Hindlimb muscle (tissue), 1 donor: ENCODE measurements around the gene DRAP1. TPM values are rescaled to one million over a fixed set of nuclear protein-coding genes. Genes with fewer than 3 reads are reported as not detected.
A peak's percentile ranks its signal among the peaks of the same experiment; 100 is the strongest.
"Not testable (repeated sequence)": the region's sequence is repeated elsewhere in the genome, so short reads cannot be mapped to it uniquely, and the experiment has no call there.

Experiments
- DNase-seq: peaks from one replicate; pipeline ENCODE4 v3.0.0-alpha.2; 2013
- polyA plus RNA-seq: library from polyadenylated mRNA; unstranded; fragments of 120-200 nt; gene quantifications from one replicate; pipeline ENCODE4 v1.2.1, GENCODE V29; 2013; ENCODE audit not compliant: insufficient read length

DRAP1 gene
- polyA plus RNA-seq, 1 donor = 82.7 TPM

DNA sequence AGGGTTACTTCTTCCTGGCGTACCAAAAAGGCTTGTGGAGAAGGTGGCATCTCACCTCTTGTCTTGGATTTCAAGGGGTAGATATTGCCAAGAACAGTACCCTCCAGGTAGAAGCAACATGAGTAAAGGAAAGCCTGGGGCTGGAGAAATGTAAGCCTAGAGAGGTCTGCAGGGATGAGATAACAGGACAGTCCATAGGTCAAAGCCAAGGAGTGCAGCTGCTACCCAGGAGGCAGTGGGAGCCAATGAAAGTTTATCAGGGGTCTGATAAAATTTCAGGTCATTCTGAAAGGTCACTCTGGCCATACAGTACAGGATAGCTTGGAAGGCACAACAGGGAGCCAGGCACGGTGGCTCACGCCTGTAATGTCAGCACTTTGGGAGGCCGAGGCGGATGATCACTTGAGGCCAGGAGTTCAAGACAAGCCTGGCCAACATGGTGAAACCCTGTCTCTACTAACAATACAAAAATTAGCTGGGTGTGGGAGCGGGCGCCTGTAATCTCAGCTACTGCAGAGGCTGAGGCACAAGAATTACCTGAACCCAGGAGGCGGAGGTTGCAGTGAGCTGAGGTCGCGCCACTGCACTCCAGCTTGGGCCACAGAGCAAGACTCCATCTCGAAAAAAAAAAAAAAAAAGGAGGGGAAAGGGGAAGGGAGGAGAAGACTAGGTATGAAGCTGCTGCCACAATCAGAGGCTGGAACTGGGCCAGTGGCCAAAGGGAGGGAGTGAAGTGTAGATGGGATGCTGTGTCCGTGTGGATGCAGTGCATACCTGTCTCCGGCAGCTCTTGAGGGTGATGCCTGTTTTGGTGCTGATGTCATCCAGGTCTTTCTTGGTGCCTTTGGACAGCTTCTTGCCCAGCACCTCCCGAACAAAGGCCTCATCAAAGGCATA, 32.2 kb upstream of the DRAP1 start:
- no peak for DNase-seq

DNA sequence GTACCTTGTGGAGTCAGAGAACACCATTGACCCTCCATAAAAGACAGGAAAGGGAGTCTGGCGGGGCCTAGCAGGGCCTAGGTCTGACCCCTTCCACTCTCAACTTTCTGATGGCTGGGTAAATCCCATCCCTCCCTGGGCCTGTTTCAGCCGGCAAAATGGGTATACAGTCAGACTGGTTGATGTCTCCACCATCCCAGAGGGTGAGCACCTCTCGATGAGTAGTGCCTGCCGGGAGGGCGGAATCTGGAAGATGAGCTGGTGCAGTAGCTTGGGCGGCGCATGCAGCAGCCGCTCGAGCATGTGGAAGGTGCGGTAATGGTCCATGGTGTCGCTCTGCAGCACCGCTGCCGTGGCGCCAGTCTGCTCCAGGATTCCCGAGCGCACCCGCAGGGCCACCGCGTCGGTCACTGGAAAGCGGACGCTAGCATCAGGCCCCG, 31.5 kb upstream of the DRAP1 start:
- no peak for DNase-seq

DNA sequence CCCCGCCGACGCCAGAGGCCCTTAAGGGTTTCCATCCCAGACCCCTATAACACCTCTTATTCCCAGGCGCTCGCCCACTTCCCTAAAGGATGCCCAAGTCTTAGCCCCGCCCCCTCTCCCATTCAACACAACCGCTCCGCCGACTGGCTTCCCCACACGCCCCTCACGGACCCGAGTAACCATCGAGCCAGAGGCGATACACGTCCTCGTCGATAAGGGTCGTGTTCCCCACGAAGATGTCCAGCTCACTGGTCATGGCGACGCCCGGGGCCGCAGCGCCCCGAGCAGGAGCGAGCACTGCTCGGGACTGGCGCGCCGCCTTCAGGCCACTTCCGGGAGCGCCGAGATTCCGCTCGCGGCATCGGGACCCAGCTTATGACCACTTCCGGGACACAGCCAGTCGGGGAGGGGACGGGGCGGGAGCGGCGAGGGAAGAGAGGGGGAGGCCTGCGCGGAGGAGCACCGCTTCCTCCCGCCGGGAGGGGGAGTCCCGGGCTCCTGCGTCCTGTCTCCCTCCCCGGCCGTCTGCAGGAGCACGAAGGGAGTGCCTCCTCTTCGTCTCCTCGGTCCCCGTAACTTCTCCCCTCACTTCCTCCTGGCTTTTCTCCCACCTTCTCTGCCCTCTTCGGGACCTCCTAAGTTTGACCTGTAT, 30.9 kb upstream of the DRAP1 start, which contains the start of gene FIBP:
Gene FIBP, minus strand, starts transcription at position 309 of the 652 bp plus-strand sequence. Its CDS starts 53 bp downstream, at position 256.
- DNase-seq = peak; percentile 99

DNA sequence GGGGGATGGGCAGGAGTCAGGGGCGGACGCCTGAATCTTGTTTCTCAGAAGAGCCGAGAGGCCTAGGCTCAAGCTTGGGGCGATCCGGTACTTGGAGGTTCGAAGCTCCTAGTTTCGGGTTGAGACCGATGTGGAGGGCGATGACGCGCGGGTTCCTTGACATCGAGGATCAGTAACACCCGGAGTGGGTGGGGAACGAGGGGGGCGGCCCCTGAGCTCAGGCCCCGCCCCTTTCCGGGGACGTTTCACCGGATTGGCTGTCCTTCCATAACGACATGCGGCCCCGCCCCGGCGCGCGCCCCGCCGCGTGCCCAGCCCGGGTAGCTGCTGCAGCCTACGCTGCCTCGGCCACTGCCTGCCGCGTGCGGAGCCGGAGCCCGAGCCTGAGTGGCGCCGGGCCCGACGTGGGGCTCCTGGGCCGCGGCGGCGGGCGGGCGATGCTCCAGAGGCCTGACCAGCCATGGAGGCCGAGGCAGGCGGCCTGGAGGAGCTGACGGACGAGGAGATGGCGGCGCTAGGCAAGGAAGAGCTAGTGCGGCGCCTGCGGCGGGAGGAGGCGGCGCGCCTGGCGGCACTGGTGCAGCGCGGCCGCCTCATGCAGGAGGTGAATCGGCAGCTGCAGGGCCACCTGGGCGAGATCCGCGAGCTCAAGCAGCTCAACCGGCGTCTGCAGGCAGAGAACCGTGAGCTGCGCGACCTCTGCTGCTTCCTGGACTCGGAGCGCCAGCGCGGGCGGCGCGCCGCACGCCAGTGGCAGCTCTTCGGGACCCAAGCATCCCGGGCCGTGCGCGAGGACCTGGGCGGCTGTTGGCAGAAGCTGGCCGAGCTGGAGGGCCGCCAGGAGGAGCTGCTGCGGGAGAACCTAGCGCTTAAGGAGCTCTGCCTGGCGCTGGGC, 28.7 kb upstream of the DRAP1 start, which contains the start of gene CCDC85B:
Gene CCDC85B, plus strand, starts transcription at position 350 of the 895 bp plus-strand sequence. Its CDS starts 111 bp downstream, at position 461.
- DNase-seq = peak; percentile 98

DNA sequence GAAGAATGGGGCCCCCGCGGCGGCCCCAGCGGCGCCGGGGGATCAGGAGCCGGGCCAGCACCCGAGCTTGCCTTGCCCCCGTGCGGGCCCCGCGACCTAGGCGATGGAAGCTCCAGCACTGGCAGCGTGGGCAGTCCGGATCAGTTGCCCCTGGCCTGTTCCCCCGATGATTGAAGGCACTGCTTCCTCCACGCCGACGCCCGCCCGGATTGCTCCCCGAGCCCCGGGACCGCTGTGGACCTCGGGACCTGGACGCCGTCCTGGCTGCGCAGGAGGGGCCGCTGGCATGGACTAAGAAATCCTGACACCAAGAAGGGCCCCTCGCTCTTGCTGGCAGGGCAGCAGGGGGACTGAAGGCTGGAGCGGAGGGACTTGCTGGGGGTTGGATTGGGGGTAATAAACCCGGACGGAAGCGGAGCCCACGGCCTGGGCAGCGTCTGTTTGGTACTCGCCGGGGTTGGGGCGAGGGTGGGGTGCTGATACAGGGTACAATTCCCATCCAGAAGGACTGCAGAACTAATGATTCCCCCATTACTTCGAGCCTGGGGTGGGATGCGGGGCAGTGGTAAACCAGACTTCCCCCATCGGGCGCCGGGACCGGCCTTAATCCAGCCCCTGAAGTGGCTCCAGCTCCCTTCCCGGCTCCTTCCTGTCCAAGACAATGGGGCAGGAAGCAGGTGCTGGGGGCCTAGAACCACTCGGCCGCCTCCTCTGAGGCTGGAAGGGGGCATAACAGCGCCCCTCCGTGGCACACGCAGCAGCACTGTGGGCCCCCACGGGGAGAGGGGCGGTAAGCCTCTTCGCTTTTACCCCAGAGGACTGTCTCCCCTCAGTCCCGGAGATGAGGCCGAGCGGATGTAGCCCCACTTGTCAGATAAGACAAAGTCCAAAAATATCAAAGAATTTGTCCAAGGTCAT, 27.7 kb upstream of the DRAP1 start:
- DNase-seq = no peak

DNA sequence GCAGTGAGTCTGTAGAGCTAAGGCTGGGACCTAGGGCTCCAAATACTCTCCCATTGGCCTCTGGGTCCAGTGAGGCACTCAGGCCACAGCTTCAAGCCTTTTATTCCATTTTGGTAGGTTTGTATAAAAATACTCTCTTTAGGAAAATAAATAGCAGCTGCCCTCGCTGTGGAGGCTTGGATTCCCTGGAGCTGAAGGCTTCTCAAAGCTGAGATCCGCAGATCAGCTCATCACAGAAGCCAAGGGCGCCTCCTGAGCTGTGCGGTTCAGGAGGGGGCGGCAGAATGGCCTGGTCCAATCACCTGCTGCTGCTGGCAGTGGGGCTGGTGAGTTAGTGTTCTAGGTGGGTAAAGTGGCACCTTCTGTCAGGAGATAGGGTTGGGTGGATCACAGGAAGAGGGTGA, 27.1 kb upstream of the DRAP1 start:
- DNase-seq = not testable (repeated sequence)

DNA sequence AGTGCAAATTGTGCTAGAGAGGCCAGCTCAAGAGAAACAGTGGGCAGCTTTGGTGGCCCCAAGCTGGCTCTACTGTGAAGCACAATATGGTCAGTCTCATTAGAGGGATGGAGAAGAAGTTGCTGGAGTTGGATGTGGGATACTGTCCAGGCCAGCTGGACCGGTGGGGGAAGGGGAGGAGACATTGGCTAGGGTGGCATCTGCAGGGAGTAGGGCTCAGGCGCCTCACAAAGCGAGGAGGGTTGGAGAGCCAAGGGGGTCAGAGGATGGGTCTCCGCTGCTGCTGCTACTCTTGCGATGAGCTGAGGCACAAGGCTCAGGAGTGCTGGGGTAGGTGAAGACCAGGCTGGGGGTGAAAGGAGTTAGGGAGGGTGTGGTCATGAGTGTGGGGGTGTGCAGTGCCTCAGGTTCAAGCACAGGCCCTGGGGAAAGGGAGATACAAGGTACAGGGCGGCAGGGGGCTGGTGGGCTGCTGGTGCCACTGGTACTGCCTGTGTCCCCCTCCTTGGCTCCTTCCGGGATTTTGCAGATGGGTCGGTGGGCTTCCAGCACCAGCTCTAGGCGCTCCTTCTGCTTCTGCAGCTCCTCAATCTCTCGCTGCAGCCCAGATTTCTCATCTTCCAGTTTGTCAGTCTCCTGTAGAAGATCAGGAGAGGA, 26.4 kb upstream of the DRAP1 start:
- DNase-seq = no peak

DNA sequence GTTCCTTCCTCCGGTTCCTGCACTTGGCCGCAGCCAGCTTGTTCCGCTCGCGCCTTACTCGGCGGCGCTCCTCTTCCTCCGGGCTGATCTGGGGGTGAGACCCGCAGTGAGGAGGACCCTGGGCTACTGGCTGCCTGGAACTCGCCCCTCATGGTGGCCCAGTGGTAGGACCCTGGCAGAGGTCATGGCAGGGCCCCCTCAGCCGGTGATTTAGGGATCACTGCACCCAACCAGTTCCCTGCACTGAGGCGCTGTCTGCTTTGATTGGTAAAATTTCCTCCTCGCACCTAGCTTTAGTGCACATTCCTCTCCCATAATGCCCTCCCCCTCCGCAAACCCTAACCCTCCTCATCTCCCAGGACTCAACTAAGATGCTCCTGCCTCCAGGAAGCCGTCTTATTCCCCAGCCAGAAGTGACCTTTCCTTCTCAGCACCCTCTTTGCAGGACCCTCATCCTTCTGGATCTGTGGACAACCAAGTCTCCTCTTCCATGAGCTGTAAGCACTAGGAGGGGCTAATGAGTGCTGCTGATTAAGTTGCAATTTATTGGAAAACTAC, 25.1 kb upstream of the DRAP1 start:
- DNase-seq = no peak

DNA sequence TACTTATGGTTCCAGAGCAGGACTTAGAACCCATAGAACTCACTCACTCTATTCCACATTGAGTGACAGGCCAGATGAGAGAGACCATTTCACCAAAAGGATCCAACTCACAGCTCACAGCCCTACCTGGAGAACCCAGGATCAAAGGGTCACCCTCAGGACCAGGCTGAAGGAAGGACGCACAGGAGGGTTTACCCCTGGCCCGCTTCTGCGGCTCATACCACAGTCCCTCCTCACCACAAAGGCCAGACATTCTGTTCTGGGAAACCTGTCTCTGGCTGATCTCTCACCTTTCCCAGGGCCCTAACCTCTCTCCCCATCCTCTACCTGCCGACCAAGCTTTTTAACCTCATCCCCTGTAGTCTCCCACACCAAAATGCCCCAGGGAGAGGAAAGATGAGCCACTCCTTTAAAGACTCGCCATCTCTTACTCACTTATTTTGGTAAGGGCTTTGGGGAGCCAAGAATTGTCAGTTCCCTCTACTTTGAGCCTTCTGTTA, 23.7 kb upstream of the DRAP1 start:
- DNase-seq = no peak

DNA sequence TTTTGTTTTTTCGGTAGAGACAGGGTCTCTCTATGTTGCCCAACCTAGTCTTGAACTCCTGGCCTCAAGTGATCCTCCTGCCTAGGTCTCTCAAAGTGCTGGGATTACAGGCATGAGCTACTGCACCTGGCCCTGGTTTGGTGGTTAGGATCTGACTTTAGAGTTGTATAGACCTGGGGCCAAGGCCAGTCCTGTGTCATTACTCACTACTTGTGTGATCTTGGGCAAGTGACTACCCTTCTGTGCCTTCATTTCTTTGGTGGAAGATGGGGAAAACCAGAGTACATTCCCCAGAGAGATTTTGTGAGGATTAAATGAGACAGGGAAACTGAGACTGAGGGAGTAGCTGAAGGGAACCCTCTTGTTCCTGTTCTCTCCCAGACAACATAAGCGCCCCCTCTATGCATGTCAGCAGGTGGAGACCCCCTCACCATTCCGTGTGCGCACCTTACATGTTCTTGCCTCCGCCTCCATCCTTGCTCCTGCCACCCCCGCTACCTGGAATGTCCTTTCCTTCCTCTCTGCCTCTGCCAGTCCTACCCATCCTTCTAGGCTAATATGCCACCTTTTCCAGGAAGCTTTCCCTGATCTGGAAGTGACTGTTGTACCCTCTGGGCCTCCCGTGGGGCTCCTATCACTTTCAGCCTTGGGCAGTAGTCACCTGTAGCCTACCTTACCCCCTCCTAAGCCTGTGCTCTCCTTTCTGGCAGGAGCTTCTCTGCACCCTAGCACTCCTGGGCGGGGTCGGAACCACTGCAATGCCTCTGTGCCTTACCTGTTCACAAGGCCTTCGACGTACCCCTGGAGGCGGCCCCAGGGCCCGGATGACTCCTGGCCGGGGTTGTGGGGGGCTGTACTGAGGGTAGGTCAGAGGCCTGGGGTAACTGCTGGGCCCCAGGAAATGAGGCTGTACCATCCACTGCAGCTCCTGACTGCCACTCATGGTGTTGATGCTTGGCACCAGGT, 22.9 kb upstream of the DRAP1 start:
- no peak for DNase-seq

DNA sequence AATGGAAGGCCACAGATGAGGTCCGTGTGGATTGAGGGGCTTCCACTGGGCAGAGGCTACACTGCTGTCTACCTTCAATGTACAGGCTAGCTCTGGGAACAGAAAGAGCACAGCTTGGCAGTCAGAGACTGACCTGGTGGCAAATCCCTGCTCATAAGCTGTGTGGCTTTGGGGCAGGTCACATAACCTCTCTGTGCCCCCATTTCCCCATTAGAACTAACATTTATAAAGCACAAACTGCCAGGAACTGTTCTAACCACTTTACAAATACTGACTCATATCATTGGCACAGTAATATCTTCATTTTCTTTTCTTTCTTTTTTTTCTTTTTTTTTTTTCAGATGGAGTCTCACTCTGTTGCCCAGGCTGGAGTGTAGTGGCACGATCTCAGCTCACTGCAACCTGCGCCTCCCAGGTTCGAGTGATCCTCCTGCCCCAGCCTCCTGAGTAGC, 22.2 kb upstream of the DRAP1 start:
- DNase-seq = no peak

DNA sequence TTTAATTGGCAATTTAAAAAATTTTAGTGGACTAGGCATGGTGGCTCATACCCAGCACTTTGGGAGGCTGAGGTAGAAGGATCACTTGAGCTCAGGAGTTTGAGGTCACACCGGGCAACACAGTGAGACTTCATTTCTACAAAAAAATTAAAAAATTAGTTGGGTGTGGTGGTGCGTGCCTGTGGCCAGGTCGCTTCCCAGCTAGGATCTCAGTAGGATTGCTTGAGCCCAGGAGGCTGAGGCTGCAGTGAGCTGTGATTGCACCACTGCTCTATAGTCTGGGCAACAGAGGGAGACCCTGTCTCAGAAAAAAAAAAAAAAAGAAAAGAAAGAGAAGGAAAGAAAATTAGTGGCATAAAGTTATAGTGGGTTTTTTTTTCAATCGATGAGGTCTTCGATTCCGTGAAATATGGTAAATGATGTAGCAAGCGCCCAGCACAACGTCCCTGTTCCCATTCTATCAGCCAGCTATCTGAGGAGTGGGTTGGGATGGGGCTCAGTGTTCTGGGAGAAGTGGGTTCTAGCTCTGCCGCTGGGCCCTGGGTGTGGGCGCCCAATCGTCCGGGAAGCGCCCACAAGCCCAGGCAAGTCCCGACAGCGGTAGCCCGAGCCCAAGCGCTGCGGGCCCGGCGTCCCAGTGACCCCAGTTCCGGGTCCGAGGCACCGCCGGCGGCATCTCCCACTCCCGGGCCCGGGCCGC, 20.4 kb upstream of the DRAP1 start:
- DNase-seq = no peak

DNA sequence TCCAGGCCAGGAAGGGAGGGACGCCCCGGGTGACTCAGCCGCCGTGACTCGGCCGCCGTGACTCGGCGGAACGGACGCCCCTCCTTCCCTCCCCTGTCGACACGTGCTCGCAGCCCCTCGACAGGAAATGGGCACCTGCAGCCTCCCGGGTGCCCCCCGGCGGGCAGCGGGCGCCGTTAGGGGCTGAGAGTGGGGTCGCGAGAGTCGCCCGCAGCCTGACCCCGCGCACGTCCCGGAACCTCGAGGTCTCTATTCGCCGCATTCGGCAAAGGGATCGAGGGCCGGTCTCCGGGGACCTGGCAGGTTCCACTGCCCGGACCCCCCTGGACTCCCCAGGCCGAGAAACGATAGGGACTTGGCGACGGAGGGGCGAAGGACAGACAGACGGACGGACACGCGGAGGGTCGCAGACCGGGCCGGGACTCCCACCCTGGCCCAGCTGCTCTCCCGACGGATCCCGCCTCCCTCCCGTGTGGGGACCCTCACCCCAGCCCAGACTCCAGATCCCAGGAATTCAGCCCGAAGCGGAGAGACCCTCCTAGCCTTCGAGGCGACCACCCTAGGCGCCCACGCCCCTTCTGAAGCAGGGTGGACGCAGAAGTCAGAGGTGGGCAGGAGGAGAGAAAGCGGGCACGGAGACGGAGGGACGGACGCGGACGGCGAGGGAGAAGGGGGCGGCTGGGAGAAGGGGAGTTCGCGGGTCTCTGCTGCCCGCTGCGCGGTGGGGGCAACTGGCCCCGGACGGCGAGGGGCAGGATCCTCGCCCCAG, 19.7 kb upstream of the DRAP1 start:
- DNase-seq = no peak

DNA sequence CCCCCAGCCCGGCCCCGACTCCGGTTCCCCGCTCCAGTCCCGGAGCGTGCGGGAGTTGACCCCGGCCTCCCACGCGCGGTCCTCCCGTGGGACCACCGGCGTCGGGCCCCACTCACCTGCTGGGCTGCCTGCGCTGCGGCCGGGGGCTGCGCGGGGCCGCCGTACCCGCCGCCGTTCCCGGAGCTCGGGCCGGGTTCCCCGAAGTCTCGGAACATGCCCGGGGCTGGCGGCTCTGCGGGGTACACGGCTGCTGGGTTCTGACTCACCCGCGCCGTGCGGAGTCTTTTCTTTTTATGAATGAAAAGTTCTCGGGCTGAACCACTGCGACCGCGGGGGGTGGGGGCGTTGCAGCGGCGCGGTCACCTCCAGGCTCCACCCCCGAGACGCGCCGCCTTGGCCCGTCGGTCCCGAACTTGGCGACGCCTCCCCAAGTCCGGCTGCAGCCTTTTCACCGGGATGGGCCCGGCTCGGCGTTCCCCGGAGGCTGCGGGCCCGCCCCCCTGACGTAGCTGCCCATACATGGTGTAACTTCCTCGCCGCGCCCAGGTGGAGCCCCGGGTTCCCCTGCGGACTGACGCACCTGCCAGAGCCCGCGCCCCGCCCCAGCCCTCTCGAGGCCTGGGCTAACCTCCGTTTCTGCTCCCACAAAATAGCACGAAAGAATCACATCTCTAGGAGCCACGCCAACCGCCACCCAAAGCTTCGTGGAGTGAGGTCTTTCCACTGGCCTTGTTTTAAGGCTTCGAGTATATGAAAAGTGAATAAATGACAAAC, 18.9 kb upstream of the DRAP1 start, which contains the start of gene FOSL1:
Gene FOSL1, minus strand, starts transcription at position 264 of the 774 bp plus-strand sequence. Its CDS starts 49 bp downstream, at position 215.
- peak; percentile 55 for DNase-seq

DNA sequence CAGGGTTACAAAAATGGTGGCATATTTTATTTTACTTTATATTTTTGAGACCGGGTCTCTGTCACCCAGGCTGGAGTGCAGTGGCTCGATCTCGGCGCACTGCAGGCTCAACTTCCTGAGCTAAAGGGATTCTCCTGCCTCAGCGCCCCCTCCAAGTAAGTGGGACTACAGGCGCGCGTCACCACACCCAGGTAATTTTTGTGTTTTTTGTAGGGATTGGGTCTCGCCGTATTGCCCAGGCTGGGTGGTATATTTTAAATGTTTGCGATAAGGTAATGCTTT, 18.4 kb upstream of the DRAP1 start:
- DNase-seq = no peak

DNA sequence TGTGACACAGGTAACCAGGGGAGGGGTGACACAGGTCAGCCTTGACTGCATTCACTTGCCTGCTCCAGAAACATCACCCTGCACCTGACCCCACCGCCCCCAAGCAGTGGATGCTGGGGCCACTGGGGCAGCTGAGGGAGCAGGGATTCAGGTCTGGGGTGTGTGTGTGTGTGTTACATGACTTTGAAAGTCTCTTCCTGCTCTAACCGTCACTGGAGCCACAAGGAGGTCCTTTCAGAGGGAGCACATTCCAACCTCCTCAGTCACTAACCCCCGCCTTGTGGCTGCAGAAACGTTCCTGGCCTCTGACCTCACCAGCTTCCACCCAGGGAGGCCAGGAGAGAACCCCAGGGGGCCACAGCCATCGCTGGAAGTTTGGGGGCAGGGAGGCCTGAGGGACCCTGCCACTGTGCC, 16.2 kb upstream of the DRAP1 start:
- no peak for DNase-seq

DNA sequence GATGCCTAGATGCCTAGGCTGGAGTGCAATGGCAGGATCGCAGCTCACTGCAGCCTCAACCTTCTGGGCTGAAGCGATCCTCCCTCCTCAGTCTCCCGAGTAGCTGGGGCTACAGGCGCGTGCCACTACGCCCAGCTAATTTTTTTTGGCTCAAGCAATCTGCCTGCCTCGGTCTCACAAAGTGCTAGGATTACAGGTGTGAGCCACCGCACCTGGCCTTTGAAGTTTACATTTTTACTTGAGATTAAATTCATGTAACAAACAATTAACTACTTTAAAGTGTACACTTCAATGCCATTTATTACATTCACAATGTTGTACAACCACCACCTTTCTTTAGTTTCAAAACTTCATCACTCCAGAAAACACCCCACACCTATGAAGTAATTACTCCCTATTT, 15.5 kb upstream of the DRAP1 start:
- DNase-seq = no peak
